HG03159 (cell line): Measurements from ENCODE around the gene SCYL1.

Experiments
- ATAC-seq: cut with Tn5 transposase; IDR thresholded peaks from one replicate; pipeline ENCODE4 v1.9.1; 2021; ENCODE audit warnings: mild to moderate bottlenecking, moderate library complexity; ENCODE audit not compliant: unreplicated experiment

SCYL1 gene

GRCh38 chr11:65578667-65579066 is 53.8 kb downstream of the SCYL1 start:
- ATAC-seq: no peak

- ATAC-seq: no peak
Measured at GRCh38 chr11:65579291-65579690, 54.4 kb downstream of the SCYL1 start.

- ATAC-seq: no peak
Measured at GRCh38 chr11:65580031-65580692, 55.3 kb downstream of the SCYL1 start.

GRCh38 chr11:65580756-65581155 is 55.9 kb downstream of the SCYL1 start:
- ATAC-seq: no peak

GRCh38 chr11:65581928-65582327 is 57.0 kb downstream of the SCYL1 start:
- no peak for ATAC-seq

- no peak for ATAC-seq
Measured at GRCh38 chr11:65583589-65583988, 58.7 kb downstream of the SCYL1 start.

- ATAC-seq: no peak
Measured at GRCh38 chr11:65584106-65584505, 59.2 kb downstream of the SCYL1 start.

- no peak for ATAC-seq
Measured at GRCh38 chr11:65584723-65585171, 59.9 kb downstream of the SCYL1 start.

GRCh38 chr11:65585396-65586246 is 60.7 kb downstream of the SCYL1 start:
- ATAC-seq: no peak

- no peak for ATAC-seq
Measured at GRCh38 chr11:65586247-65586630, 61.4 kb downstream of the SCYL1 start.

GRCh38 chr11:65586676-65587075 is 61.8 kb downstream of the SCYL1 start:
- no peak for ATAC-seq
